Endothelial cell of umbilical vein (primary cell): ENCODE measurements around the gene PROM1.

ENCODE experiments used
- CTCF ChIP-seq, 2 donors: IDR thresholded peaks; 1 replicate in 1 of 2; 2 replicates in 1 of 2; pipeline ENCODE4 v1.5.1; 2011; ENCODE audit warnings: low read length in 2 of 2, mild to moderate bottlenecking in 2 of 2, moderate library complexity in 2 of 2, control low read depth in 1 of 2, inconsistent platforms in 1 of 2, low read depth in 1 of 2; ENCODE audit not compliant: insufficient read depth in 1 of 2; ENCODE audit errors: extremely low read depth in 1 of 2
- EZH2 ChIP-seq: IDR thresholded peaks from 2 replicates; pipeline ENCODE4 v1.6.1; 2012; ENCODE audit warnings: borderline replicate concordance, low read depth, mild to moderate bottlenecking, moderate library complexity, low read length, inconsistent platforms; ENCODE audit not compliant: severe bottlenecking
- FOS ChIP-seq: IDR thresholded peaks from 2 replicates; pipeline ENCODE4 v1.6.1; 2011; ENCODE audit warnings: mild to moderate bottlenecking, low read length, moderate library complexity, borderline replicate concordance; ENCODE audit not compliant: insufficient read depth
- JUN ChIP-seq: IDR thresholded peaks from 2 replicates; pipeline ENCODE4 v1.6.1; 2011; ENCODE audit warnings: borderline replicate concordance, low read depth; ENCODE audit not compliant: insufficient read length, insufficient read depth
- MAX ChIP-seq: IDR thresholded peaks from 2 replicates; pipeline ENCODE4 v1.6.1; 2011; ENCODE audit not compliant: insufficient read depth, insufficient read length
- MYC ChIP-seq: IDR thresholded peaks from one replicate; pipeline ENCODE4 v1.6.1; 2011; ENCODE audit warnings: mild to moderate bottlenecking, low read depth, low read length
- POLR2A ChIP-seq: IDR thresholded peaks from 2 replicates; pipeline ENCODE4 v1.6.1; 2012; ENCODE audit warnings: low read depth, mild to moderate bottlenecking, control low read depth, low read length
- POLR2AphosphoS5 ChIP-seq: IDR thresholded peaks from 2 replicates; pipeline ENCODE4 v1.6.1; 2012; ENCODE audit warnings: low read depth, mild to moderate bottlenecking, control low read depth, low read length, moderate library complexity; ENCODE audit not compliant: insufficient read depth

GRCh38 chr4:16116493-16116990 lies 32.7 kb upstream of the PROM1 start:
- TF ChIP-seq CTCF (IDR thresholded peaks at IDR 0.05; ENCODE audit: extremely low read depth in 1 of 2, insufficient read depth in 1 of 2, low read depth in 1 of 2, low read length in 2 of 2) (no peak), EZH2 (no peak), POLR2A (no peak), POLR2AphosphoS5 (no peak), JUN (no peak), FOS (no peak), MAX (no peak), MYC (no peak)
